Liver (tissue), 9 donors: Measurements from ENCODE around the gene SYNGR1. TPM values are rescaled to one million over a fixed set of nuclear protein-coding genes. Genes with fewer than 3 reads are reported as not detected.

ENCODE experiments used
- DNase-seq: peaks from one replicate; pipeline ENCODE4 v3.0.0-alpha.2; 2017; ENCODE audit warnings: low spot score
- H3K27ac ChIP-seq, 2 donors: one replicate each; pipeline ENCODE4 v1.7.0; 2013; ENCODE audit warnings: inconsistent platforms in 2 of 2, low read length in 2 of 2, control low read depth in 1 of 2, low read depth in 1 of 2, mild to moderate bottlenecking in 1 of 2
- H3K27me3 ChIP-seq, 4 donors: one replicate each; pipeline versions ENCODE4 v1.6.1 to v1.7.0; 2013; ENCODE audit warnings: low read length in 3 of 4, inconsistent platforms in 1 of 4, mild to moderate bottlenecking in 1 of 4, moderate library complexity in 1 of 4; ENCODE audit not compliant: control insufficient read depth in 4 of 4, insufficient read depth in 4 of 4
- H3K36me3 ChIP-seq, 4 donors: one replicate each; pipeline versions ENCODE4 v1.6.1 to v1.7.0; 2013; ENCODE audit warnings: low read length in 3 of 4, mild to moderate bottlenecking in 3 of 4, low read depth in 1 of 4, moderate library complexity in 1 of 4; ENCODE audit not compliant: control insufficient read depth in 4 of 4, insufficient read depth in 3 of 4
- H3K4me1 ChIP-seq, 4 donors: one replicate each; pipeline versions ENCODE4 v1.6.1 to v1.7.0; 2013; ENCODE audit warnings: low read length in 3 of 4, mild to moderate bottlenecking in 3 of 4, moderate library complexity in 1 of 4; ENCODE audit not compliant: control insufficient read depth in 4 of 4, insufficient read depth in 4 of 4
- H3K4me3 ChIP-seq, 3 donors: one replicate each; pipeline versions ENCODE4 v1.6.1 to v1.7.0; 2013; ENCODE audit warnings: low read length in 3 of 3, control low read depth in 1 of 3, low read depth in 1 of 3, mild to moderate bottlenecking in 1 of 3
- H3K9ac ChIP-seq, 2 donors: one replicate each; pipeline ENCODE4 v1.7.0; 2013; ENCODE audit warnings: low read length in 2 of 2, mild to moderate bottlenecking in 2 of 2, moderate library complexity in 2 of 2, control low read depth in 1 of 2, low read depth in 1 of 2
- H3K9me3 ChIP-seq, 4 donors: one replicate each; pipeline versions ENCODE4 v1.6.1 to v1.7.0; 2013; ENCODE audit warnings: low read length in 3 of 4; ENCODE audit not compliant: control insufficient read depth in 4 of 4
- FOXA1 ChIP-seq: IDR thresholded peaks from 2 replicates; pipeline ENCODE4 v1.6.1; 2016; ENCODE audit warnings: antibody characterized with exemption
- HNF4A ChIP-seq, 2 donors: conservative IDR thresholded peaks; 2 replicates each; pipeline ENCODE4 v1.6.1; 2016; ENCODE audit warnings: antibody characterized with exemption in 2 of 2, mild to moderate bottlenecking in 2 of 2
- HNF4G ChIP-seq: IDR thresholded peaks from 2 replicates; pipeline ENCODE4 v1.6.1; 2016; ENCODE audit warnings: antibody characterized with exemption
- NR2F2 ChIP-seq: IDR thresholded peaks from 2 replicates; pipeline ENCODE4 v1.6.1; 2016; ENCODE audit warnings: antibody characterized with exemption
- RAD21 ChIP-seq, 2 donors: IDR thresholded peaks; 2 replicates each; pipeline ENCODE4 v1.6.1; 2016; ENCODE audit warnings: antibody characterized with exemption in 2 of 2, mild to moderate bottlenecking in 2 of 2
- RXRA ChIP-seq, 2 donors: IDR thresholded peaks; 2 replicates each; pipeline ENCODE4 v1.6.1; 2017 to 2018; ENCODE audit warnings: antibody characterized with exemption in 2 of 2, mild to moderate bottlenecking in 1 of 2
- SP1 ChIP-seq: IDR thresholded peaks from 2 replicates; pipeline ENCODE4 v1.6.1; 2018; ENCODE audit warnings: antibody characterized with exemption, mild to moderate bottlenecking
- YY1 ChIP-seq: IDR thresholded peaks from 2 replicates; pipeline ENCODE4 v1.6.1; 2016; ENCODE audit warnings: antibody characterized with exemption, mild to moderate bottlenecking
- WGBS: extraction: QIAGEN DNeasy Blood & Tissue Kit; methylation state at CpG from one replicate; pipeline ENCODE4 v1.1.7; 2013; 5-methylcytosine and 5-hydroxymethylcytosine counted together
- polyA plus RNA-seq, 2 donors: library from polyadenylated mRNA; stranded (reverse) in 1 of 2; unstranded in 1 of 2; fragments of 200-250 nt in 1 of 2; fragments of >200 nt in 1 of 2; fragmentation: Nextera tagmentation in 1 of 2; extraction: Ambion mirVana in 1 of 2; gene quantifications; one replicate each; pipeline versions ENCODE4 v1.2.1 to v1.2.3, GENCODE V29; 2013 to 2015
- total RNA-seq, 2 donors: library from RNA; depleted of rRNA; stranded (reverse); fragments of >200 nt; gene quantifications; one replicate each; pipeline ENCODE4 v1.2.3, GENCODE V29; 2014
- TF ChIP-seq, protein P1 (sequence below): IDR thresholded peaks from 2 replicates; pipeline ENCODE4 v1.6.1; 2016; ENCODE audit warnings: antibody characterized with exemption
- TF ChIP-seq, protein P2 (sequence below): fragments of 150-350 bp; IDR thresholded peaks from 2 replicates; pipeline ENCODE4 v1.5.1; 2017; ENCODE audit warnings: improper control_type of control experiment, low read depth, low read length; ENCODE audit not compliant: missing input control
- TF ChIP-seq, protein P3 (sequence below): IDR thresholded peaks from 2 replicates; pipeline ENCODE4 v1.6.1; 2016; ENCODE audit warnings: antibody characterized with exemption, mild to moderate bottlenecking
- donor health status: healthy.
- donor health status: healthy.
- donor health status: healthy.
- donor health status: healthy.
- donor health status: healthy.

The SYNGR1 gene
- total and polyA plus RNA-seq, 4 donors, result 1.8 to 21.9 (median 5.2) TPM

DNA sequence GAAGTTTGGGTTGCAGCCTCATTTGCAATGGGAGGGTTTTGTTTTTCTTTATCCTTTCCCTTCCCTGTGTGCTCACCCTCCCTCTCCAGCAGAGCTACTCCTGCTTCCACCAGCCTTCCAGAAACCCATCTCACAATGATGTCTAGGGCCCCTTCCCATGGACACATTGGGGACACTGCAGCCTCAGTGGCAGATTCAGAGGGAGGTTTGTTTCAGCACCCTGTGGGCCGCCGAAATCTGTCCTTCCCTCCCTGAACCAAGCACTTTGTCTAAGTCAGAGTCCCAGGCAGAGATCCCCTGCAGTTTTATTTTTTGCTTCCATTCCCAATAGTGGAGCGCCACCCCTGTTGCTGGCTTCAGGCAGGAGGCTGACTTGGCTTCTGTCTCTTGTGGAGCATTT is 8.6 kb upstream of the SYNGR1 start:
- Histone ChIP-seq H3K27me3 (no peaks in the 10 kb centered on the region), H3K36me3 (no peaks in the 10 kb centered on the region), H3K4me3 (no peak overlapping the region), H3K27ac (no peak overlapping the region), H3K4me1 (peaks cover 0 to 2% (median 0%) of the 10 kb centered on the region in 4 donors), H3K9me3 (no peaks in the 10 kb centered on the region), H3K9ac (no peak overlapping the region)
- whole genome bisulfite sequencing, result 87% methylated on average over 3 of the region's 3 CpGs
- DNase-seq, result no peak
- TF ChIP-seq FOXA1 (no peak), HNF4G (no peak), YY1 (no peak), RXRA (IDR thresholded peaks at IDR 0.05) (no peak)

DNA sequence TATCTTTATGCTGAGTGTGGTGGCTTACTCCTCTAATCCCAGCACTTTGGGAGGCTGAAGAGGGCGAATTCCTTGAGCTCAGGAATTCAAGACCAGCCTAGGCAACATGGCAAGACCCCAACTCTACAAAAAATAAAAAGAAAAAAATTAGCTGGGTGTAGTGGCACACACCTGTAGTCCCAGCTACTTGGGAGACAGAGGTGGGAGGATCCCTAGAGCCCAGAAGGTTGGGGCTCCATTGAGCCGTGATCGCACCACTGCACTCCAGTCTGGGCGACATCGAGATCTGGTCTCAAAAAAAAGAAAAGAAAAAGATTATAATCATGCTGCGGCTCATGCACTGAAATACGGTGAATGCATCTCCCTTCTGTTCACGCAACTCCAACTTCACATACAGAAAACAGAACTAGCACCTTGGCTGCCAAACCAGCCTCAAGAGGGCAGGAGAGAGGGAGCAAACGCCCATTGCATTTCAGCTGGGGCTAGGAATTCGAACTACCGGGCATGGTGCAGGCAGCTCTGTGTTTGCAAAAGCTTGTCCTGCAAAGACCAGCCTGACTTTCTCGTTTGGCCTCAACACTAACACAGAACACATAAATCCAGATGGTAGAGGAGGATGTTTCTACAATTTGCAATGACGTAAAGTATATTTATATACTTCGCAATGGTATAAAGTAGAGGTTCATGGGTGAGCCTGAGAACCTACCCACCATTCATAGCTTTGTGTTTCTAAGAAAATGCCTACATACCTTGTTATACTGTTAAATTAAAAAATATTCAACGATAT is 6.3 kb upstream of the SYNGR1 start:
- no peak overlapping the region for H3K9ac ChIP-seq
- DNase-seq, result peak; percentile 68

More for the DNA sequence above, 6.3 kb upstream of the SYNGR1 start:
- Histone ChIP-seq H3K27ac (no peak overlapping the region), H3K9me3 (no peaks in the 10 kb centered on the region), H3K36me3 (no peaks in the 10 kb centered on the region), H3K4me3 (no peak overlapping the region), H3K4me1 (peaks cover 0 to 2% (median 0%) of the 10 kb centered on the region in 4 donors), H3K27me3 (no peaks in the 10 kb centered on the region)
- 24% methylated on average over 15 of the region's 15 CpGs for WGBS
- TF ChIP-seq YY1 (peak; percentile 28), RXRA (IDR thresholded peaks at IDR 0.05) (peak; percentile 17 to 28), RAD21 (IDR thresholded peaks at IDR 0.05) (peak; percentile 83 to 87), NR2F2 (no peak), HNF4A (conservative IDR thresholded peaks at IDR 0.05) (peak; percentile 80 to 87), HNF4G (peak; percentile 62), SP1 (peak; percentile 59)
- TF ChIP-seq, protein P1, sequence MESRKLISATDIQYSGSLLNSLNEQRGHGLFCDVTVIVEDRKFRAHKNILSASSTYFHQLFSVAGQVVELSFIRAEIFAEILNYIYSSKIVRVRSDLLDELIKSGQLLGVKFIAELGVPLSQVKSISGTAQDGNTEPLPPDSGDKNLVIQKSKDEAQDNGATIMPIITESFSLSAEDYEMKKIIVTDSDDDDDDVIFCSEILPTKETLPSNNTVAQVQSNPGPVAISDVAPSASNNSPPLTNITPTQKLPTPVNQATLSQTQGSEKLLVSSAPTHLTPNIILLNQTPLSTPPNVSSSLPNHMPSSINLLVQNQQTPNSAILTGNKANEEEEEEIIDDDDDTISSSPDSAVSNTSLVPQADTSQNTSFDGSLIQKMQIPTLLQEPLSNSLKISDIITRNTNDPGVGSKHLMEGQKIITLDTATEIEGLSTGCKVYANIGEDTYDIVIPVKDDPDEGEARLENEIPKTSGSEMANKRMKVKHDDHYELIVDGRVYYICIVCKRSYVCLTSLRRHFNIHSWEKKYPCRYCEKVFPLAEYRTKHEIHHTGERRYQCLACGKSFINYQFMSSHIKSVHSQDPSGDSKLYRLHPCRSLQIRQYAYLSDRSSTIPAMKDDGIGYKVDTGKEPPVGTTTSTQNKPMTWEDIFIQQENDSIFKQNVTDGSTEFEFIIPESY, result no peak
- TF ChIP-seq, protein P2, sequence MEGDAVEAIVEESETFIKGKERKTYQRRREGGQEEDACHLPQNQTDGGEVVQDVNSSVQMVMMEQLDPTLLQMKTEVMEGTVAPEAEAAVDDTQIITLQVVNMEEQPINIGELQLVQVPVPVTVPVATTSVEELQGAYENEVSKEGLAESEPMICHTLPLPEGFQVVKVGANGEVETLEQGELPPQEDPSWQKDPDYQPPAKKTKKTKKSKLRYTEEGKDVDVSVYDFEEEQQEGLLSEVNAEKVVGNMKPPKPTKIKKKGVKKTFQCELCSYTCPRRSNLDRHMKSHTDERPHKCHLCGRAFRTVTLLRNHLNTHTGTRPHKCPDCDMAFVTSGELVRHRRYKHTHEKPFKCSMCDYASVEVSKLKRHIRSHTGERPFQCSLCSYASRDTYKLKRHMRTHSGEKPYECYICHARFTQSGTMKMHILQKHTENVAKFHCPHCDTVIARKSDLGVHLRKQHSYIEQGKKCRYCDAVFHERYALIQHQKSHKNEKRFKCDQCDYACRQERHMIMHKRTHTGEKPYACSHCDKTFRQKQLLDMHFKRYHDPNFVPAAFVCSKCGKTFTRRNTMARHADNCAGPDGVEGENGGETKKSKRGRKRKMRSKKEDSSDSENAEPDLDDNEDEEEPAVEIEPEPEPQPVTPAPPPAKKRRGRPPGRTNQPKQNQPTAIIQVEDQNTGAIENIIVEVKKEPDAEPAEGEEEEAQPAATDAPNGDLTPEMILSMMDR, result peak; percentile 67
- TF ChIP-seq, protein P3, sequence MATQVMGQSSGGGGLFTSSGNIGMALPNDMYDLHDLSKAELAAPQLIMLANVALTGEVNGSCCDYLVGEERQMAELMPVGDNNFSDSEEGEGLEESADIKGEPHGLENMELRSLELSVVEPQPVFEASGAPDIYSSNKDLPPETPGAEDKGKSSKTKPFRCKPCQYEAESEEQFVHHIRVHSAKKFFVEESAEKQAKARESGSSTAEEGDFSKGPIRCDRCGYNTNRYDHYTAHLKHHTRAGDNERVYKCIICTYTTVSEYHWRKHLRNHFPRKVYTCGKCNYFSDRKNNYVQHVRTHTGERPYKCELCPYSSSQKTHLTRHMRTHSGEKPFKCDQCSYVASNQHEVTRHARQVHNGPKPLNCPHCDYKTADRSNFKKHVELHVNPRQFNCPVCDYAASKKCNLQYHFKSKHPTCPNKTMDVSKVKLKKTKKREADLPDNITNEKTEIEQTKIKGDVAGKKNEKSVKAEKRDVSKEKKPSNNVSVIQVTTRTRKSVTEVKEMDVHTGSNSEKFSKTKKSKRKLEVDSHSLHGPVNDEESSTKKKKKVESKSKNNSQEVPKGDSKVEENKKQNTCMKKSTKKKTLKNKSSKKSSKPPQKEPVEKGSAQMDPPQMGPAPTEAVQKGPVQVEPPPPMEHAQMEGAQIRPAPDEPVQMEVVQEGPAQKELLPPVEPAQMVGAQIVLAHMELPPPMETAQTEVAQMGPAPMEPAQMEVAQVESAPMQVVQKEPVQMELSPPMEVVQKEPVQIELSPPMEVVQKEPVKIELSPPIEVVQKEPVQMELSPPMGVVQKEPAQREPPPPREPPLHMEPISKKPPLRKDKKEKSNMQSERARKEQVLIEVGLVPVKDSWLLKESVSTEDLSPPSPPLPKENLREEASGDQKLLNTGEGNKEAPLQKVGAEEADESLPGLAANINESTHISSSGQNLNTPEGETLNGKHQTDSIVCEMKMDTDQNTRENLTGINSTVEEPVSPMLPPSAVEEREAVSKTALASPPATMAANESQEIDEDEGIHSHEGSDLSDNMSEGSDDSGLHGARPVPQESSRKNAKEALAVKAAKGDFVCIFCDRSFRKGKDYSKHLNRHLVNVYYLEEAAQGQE, result no peak
